RWPE2 (cell line): ENCODE results near the gene IL2RA.

Experiments
- ATAC-seq: fragments of 200-7000 bp; cut with Tn5 transposase; 3 replicates; pipeline ENCODE4 v1.9.1; 2021; ENCODE audit warnings: low read depth
- DNase-seq: peaks from one replicate; pipeline ENCODE4 v3.0.0-alpha.2; 2020; ENCODE audit warnings: low spot score
- H3K27ac ChIP-seq: fragments of 450-650 bp; 2 replicates; pipeline ENCODE4 v1.5.1; 2017; ENCODE audit warnings: mild to moderate bottlenecking; ENCODE audit not compliant: poor library complexity, severe bottlenecking
- H3K27me3 ChIP-seq: fragments of 250-450 bp; sonication (Bioruptor Pico); 2 replicates; pipeline ENCODE4 v1.5.1; 2021; ENCODE audit warnings: mild to moderate bottlenecking, moderate library complexity; ENCODE audit not compliant: insufficient read depth, poor library complexity, severe bottlenecking
- H3K36me3 ChIP-seq: fragments of 250-450 bp; sonication (Bioruptor Pico); 2 replicates; pipeline ENCODE4 v1.5.1; 2020; ENCODE audit warnings: low read depth, mild to moderate bottlenecking, moderate library complexity
- H3K4me1 ChIP-seq: fragments of 250-450 bp; sonication (Bioruptor Pico); 2 replicates; pipeline ENCODE4 v1.5.1; 2021; ENCODE audit warnings: mild to moderate bottlenecking, moderate library complexity; ENCODE audit not compliant: insufficient read depth, poor library complexity, severe bottlenecking
- H3K4me3 ChIP-seq: fragments of 250-450 bp; sonication (Bioruptor Pico); 2 replicates; pipeline ENCODE4 v1.5.1; 2021; ENCODE audit warnings: mild to moderate bottlenecking, moderate library complexity; ENCODE audit not compliant: severe bottlenecking
- H3K9me3 ChIP-seq: fragments of 250-450 bp; sonication (Bioruptor Pico); 2 replicates; pipeline ENCODE4 v1.5.1; 2021; ENCODE audit warnings: mild to moderate bottlenecking, moderate library complexity; ENCODE audit not compliant: severe bottlenecking
- CTCF ChIP-seq: fragments of 450-650 bp; IDR thresholded peaks from one replicate; pipeline ENCODE4 v1.5.1; 2017; ENCODE audit warnings: mild to moderate bottlenecking, moderate library complexity; ENCODE audit not compliant: poor library complexity, severe bottlenecking

IL2RA gene

DNA sequence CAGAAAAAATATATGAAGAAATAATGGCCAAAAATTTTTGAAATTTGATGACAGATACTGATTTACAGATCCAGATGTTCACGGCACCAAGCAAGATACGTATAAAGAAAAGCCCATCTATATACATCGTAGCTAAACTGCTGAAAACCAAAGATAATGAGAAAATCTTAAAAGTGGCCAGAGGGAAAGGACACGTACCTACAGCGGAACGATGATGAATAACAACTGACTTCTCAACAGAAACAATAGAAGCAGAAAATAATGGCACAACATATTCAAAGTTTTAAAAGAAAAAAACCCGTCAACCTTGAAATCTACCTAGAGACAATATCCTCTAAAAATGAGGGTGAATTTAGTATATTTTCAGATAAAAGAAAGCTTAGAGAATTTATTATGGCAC is 31.9 kb downstream of the IL2RA start:
- no peaks in the 10 kb centered on the region for H3K9me3 ChIP-seq
- no peak for TF ChIP-seq CTCF
- H3K27me3 ChIP-seq: no peaks in the 10 kb centered on the region
- no peak overlapping the region for H3K27ac ChIP-seq
- DNase-seq: no peak
- no peak overlapping the region for H3K4me3 ChIP-seq
- H3K4me1 ChIP-seq: no peaks in the 10 kb centered on the region
- H3K36me3 ChIP-seq: no peaks in the 10 kb centered on the region
- ATAC-seq: no peak

- H3K27me3 ChIP-seq: no peaks in the 10 kb centered on the region
- no peaks in the 10 kb centered on the region for H3K4me1 ChIP-seq
- ATAC-seq: no peak
- H3K36me3 ChIP-seq: no peaks in the 10 kb centered on the region
- H3K9me3 ChIP-seq: no peaks in the 10 kb centered on the region
- no peak overlapping the region for H3K27ac ChIP-seq
- H3K4me3 ChIP-seq: no peak overlapping the region
- no peak for DNase-seq
- no peak for TF ChIP-seq CTCF
Observed at GRCh38 chr10:6027929-6028328, 34.2 kb downstream of the IL2RA start.

- ATAC-seq (no peak), DNase-seq (no peak)
- Histone ChIP-seq H3K27ac (no peak overlapping the region), H3K4me3 (no peak overlapping the region), H3K36me3 (no peaks in the 10 kb centered on the region), H3K27me3 (no peaks in the 10 kb centered on the region), H3K4me1 (no peaks in the 10 kb centered on the region), H3K9me3 (no peaks in the 10 kb centered on the region)
- no peak for TF ChIP-seq CTCF
Observed at GRCh38 chr10:6025683-6026255, 36.4 kb downstream of the IL2RA start.

DNA sequence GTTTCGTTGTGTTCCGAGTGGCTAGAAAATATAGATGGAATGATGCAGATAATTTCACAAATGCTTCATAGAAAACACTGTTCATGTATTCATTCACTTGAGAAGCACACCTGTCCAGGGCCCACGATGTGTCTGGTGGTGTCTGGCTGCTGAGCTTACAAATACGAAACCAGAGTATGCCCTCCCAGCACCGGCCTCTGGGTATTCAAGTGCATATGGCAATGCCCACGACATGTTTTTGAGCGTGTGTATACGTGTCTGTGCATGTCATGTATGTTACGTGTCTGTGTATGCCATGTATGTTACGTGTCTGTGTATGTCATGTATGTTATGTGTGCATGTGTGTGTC is 37.9 kb downstream of the IL2RA start:
- Histone ChIP-seq H3K27ac (no peak overlapping the region), H3K4me1 (no peaks in the 10 kb centered on the region), H3K27me3 (no peaks in the 10 kb centered on the region), H3K4me3 (no peak overlapping the region), H3K36me3 (no peaks in the 10 kb centered on the region), H3K9me3 (no peaks in the 10 kb centered on the region)
- TF ChIP-seq CTCF: no peak
- DNase-seq: no peak
- ATAC-seq: no peak

GRCh38 chr10:6023661-6024333 is 38.4 kb downstream of the IL2RA start:
- no peaks in the 10 kb centered on the region for H3K36me3 ChIP-seq
- H3K27me3 ChIP-seq: no peaks in the 10 kb centered on the region
- ATAC-seq: no peak
- no peaks in the 10 kb centered on the region for H3K4me1 ChIP-seq
- no peak for TF ChIP-seq CTCF
- H3K4me3 ChIP-seq: no peak overlapping the region
- H3K9me3 ChIP-seq: no peaks in the 10 kb centered on the region
- H3K27ac ChIP-seq: no peak overlapping the region
- no peak for DNase-seq
